HepG2 (cell line): ENCODE measurements around the gene REEP6. TPM values are rescaled to one million over a fixed set of nuclear protein-coding genes. Genes with fewer than 3 reads are reported as not detected.

Experiments
- AHR ChIP-seq: IDR thresholded peaks from 2 replicates; pipeline ENCODE4 v1.6.1; 2018; ENCODE audit warnings: missing genetic modification reagents, missing compliant biosample characterization
- CAMTA2 ChIP-seq: sonication (generic); formaldehyde crosslinking; IDR thresholded peaks from 2 replicates; pipeline ENCODE4 v1.4.0; 2020; ENCODE audit warnings: mild to moderate bottlenecking, missing genetic modification reagents, borderline replicate concordance
- HNRNPL ChIP-seq: fragments of 200-400 bp; formaldehyde crosslinking; IDR thresholded peaks from 2 replicates; pipeline ENCODE4 v1.6.1; 2017; ENCODE audit warnings: mild to moderate bottlenecking, low read depth, low read length
- KDM5B ChIP-seq: sonication (generic); formaldehyde crosslinking; IDR thresholded peaks from 2 replicates; pipeline ENCODE4 v1.4.0; 2020; ENCODE audit warnings: missing genetic modification reagents, mild to moderate bottlenecking, borderline replicate concordance
- MXD3 ChIP-seq: IDR thresholded peaks from 2 replicates; pipeline ENCODE4 v1.6.1; 2016; ENCODE audit warnings: mild to moderate bottlenecking, missing biosample characterization, missing genetic modification reagents
- PBX3 ChIP-seq: sonication (generic); formaldehyde crosslinking; IDR thresholded peaks from 2 replicates; pipeline ENCODE4 v1.8.1; 2023; ENCODE audit warnings: missing genetic modification reagents, inconsistent platforms, borderline replicate concordance
- PRDM15 ChIP-seq: sonication (generic); formaldehyde crosslinking; IDR thresholded peaks from 2 replicates; pipeline ENCODE4 v1.4.0; 2020; ENCODE audit warnings: missing genetic modification reagents
- SOX13 ChIP-seq, 3 experiments: fragments of 450-650 bp in 1 of 3; sonication (generic) in 1 of 3; formaldehyde crosslinking in 1 of 3; IDR thresholded peaks in 2 of 3; conservative IDR thresholded peaks in 1 of 3; 2 replicates each; pipeline versions ENCODE4 v1.5.0 to v1.6.1; 2016 to 2020; ENCODE audit warnings: antibody characterized with exemption in 1 of 3, mild to moderate bottlenecking in 1 of 3, missing compliant biosample characterization in 1 of 3, missing genetic modification reagents in 1 of 3, moderate library complexity in 1 of 3
- TMF1 ChIP-seq: sonication (generic); formaldehyde crosslinking; IDR thresholded peaks from 2 replicates; pipeline ENCODE4 v1.8.1; 2022; ENCODE audit warnings: low read depth, missing genetic modification reagents
- YY1 ChIP-seq: IDR thresholded peaks from 2 replicates; pipeline ENCODE4 v1.6.1; 2011; ENCODE audit warnings: low read length, low read depth, moderate library complexity, mild to moderate bottlenecking; ENCODE audit not compliant: insufficient read depth, insufficient replicate concordance
- ZBTB42 ChIP-seq: sonication (generic); formaldehyde crosslinking; IDR thresholded peaks from 2 replicates; pipeline ENCODE4 v1.5.0; 2020; ENCODE audit warnings: mild to moderate bottlenecking, missing genetic modification reagents
- ZNF33B ChIP-seq: sonication (generic); formaldehyde crosslinking; IDR thresholded peaks from 2 replicates; pipeline ENCODE4 v1.5.1; 2020; ENCODE audit warnings: mild to moderate bottlenecking, missing genetic modification reagents
- ZNF547 ChIP-seq: sonication (generic); formaldehyde crosslinking; IDR thresholded peaks from 2 replicates; pipeline ENCODE4 v1.5.1; 2020; ENCODE audit warnings: mild to moderate bottlenecking, missing genetic modification reagents
- ZNF768 ChIP-seq: sonication (generic); formaldehyde crosslinking; IDR thresholded peaks from 2 replicates; pipeline ENCODE4 v1.4.0; 2020; ENCODE audit warnings: missing genetic modification reagents
- ZSCAN21 ChIP-seq: sonication (generic); formaldehyde crosslinking; IDR thresholded peaks from 2 replicates; pipeline ENCODE4 v1.8.0; 2022; ENCODE audit warnings: mild to moderate bottlenecking, missing genetic modification reagents, moderate library complexity, borderline replicate concordance
- polyA plus RNA-seq, 8 experiments: library from polyadenylated mRNA; depleted of rRNA in 3 of 8; stranded (reverse) in 7 of 8; unstranded in 1 of 8; fragments of >200 nt; fragmentation: Illumina TruSeq in 4 of 8; extraction: Trizol in 4 of 8; gene quantifications; 2 replicates each; pipeline versions ENCODE4 v1.2.1 to v1.2.3, GENCODE V29; 2011 to 2016; ENCODE audit warnings: low read depth in 4 of 8, missing spikeins in 1 of 8, mixed read lengths in 1 of 8; ENCODE audit not compliant: insufficient read depth in 1 of 8
- total RNA-seq, 5 experiments: library from RNA; depleted of rRNA; stranded (reverse); fragments of >200 nt; fragmentation: Illumina TruSeq; extraction: Trizol; gene quantifications; 2 replicates each; pipeline ENCODE4 v1.2.3, GENCODE V29; 2016; ENCODE audit warnings: low read depth in 1 of 5
- TF ChIP-seq, protein P1 (sequence below): sonication (generic); formaldehyde crosslinking; conservative IDR thresholded peaks from 2 replicates; pipeline ENCODE4 v1.5.0; 2020; ENCODE audit warnings: missing genetic modification reagents
- TF ChIP-seq, protein P2 (sequence below): IDR thresholded peaks from 2 replicates; pipeline ENCODE4 v1.6.1; 2016; ENCODE audit warnings: missing compliant biosample characterization, missing genetic modification reagents, borderline replicate concordance

Gene REEP6
- total and polyA plus RNA-seq, 2 of the 13 experiments (the other 11 are each of a cell fraction or from before 2014, with no cell fraction given): 10.0 to 28.8 TPM

- TF ChIP-seq, protein P1, sequence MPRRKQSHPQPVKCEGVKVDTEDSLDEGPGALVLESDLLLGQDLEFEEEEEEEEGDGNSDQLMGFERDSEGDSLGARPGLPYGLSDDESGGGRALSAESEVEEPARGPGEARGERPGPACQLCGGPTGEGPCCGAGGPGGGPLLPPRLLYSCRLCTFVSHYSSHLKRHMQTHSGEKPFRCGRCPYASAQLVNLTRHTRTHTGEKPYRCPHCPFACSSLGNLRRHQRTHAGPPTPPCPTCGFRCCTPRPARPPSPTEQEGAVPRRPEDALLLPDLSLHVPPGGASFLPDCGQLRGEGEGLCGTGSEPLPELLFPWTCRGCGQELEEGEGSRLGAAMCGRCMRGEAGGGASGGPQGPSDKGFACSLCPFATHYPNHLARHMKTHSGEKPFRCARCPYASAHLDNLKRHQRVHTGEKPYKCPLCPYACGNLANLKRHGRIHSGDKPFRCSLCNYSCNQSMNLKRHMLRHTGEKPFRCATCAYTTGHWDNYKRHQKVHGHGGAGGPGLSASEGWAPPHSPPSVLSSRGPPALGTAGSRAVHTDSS (CRISPR knock-in tag): no peak
- TF ChIP-seq, protein P2, sequence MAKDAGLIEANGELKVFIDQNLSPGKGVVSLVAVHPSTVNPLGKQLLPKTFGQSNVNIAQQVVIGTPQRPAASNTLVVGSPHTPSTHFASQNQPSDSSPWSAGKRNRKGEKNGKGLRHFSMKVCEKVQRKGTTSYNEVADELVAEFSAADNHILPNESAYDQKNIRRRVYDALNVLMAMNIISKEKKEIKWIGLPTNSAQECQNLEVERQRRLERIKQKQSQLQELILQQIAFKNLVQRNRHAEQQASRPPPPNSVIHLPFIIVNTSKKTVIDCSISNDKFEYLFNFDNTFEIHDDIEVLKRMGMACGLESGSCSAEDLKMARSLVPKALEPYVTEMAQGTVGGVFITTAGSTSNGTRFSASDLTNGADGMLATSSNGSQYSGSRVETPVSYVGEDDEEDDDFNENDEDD (CRISPR knock-in tag): peak; percentile 39; the same call in 1 of the 2 replicates
- peak; percentile 80; the same call in 1 of the 2 replicates for TF ChIP-seq ZNF33B
- peak; percentile 54; the same call in 1 of the 2 replicates for TF ChIP-seq ZNF768 (CRISPR knock-in tag)
- no peak for TF ChIP-seq AHR (CRISPR knock-in tag)
- TF ChIP-seq PBX3 (CRISPR knock-in tag): peak; percentile 69; the same call in 1 of the 2 replicates
- TF ChIP-seq ZSCAN21 (CRISPR knock-in tag): peak; percentile 72
- TF ChIP-seq KDM5B (CRISPR knock-in tag): peak; percentile 52
- peak; percentile 86; the same call in 1 of the 2 replicates for TF ChIP-seq TMF1
- peak; percentile 47; the same call in 1 of the 2 replicates for TF ChIP-seq CAMTA2 (CRISPR knock-in tag)
- peak; percentile 0 for TF ChIP-seq YY1
- peak; percentile 47; the same call in 1 of the 2 replicates for TF ChIP-seq ZBTB42 (CRISPR knock-in tag)
- TF ChIP-seq SOX13 (IDR thresholded peaks at IDR 0.05): no peak
- TF ChIP-seq SOX13 (CRISPR knock-in tag; conservative IDR thresholded peaks at IDR 0.05 in 1 of 2, IDR thresholded peaks at IDR 0.05 in 1 of 2): no peak
- TF ChIP-seq ZNF547 (CRISPR knock-in tag): peak; percentile 60; the same call in 1 of the 2 replicates
- 0 out of 2 replicates have a peak, but pooled peaks have one; percentile 18 for TF ChIP-seq HNRNPL
- peak; percentile 61 for TF ChIP-seq MXD3
- TF ChIP-seq PRDM15 (CRISPR knock-in tag): 0 out of 2 replicates have a peak, but pooled peaks have one; percentile 43
These were observed at the start of gene REEP6 (continued) for GRCh38 chr19:1491114-1491848.
